Spleen (tissue), 11 donors: ENCODE results near the gene AGER. TPM values are rescaled to one million over a fixed set of nuclear protein-coding genes. Genes with fewer than 3 reads are reported as not detected.

Experiments used
- DNase-seq: peaks from one replicate; pipeline ENCODE4 v3.0.0-alpha.2; 2020
- H3K27ac ChIP-seq, 8 donors: fragments of 200-600 bp; sonication (generic) in 7 of 8; 1 replicate in 4 of 8; 2 replicates in 4 of 8; pipeline versions ENCODE4 v1.5.0 to v1.8.0; 2016 to 2021; ENCODE audit warnings: inconsistent platforms in 4 of 8, mild to moderate bottlenecking in 4 of 8, moderate library complexity in 1 of 8
- H3K27me3 ChIP-seq, 7 donors: fragments of 200-600 bp; sonication (generic) in 6 of 7; replicated peaks in 1 of 7; 1 replicate in 4 of 7; 2 replicates in 3 of 7; pipeline versions ENCODE4 v1.5.0 to v1.8.0; 2016 to 2021; ENCODE audit warnings: inconsistent platforms in 3 of 7, mild to moderate bottlenecking in 1 of 7
- H3K36me3 ChIP-seq, 6 donors: fragments of 200-600 bp; sonication (generic) in 5 of 6; 1 replicate in 4 of 6; 2 replicates in 2 of 6; pipeline versions ENCODE4 v1.5.0 to v1.8.0; 2016 to 2021; ENCODE audit warnings: inconsistent platforms in 2 of 6
- H3K4me1 ChIP-seq, 6 donors: fragments of 200-600 bp; sonication (generic) in 5 of 6; 1 replicate in 3 of 6; 2 replicates in 3 of 6; pipeline versions ENCODE4 v1.5.0 to v1.8.0; 2016 to 2021; ENCODE audit warnings: inconsistent platforms in 3 of 6
- H3K4me3 ChIP-seq, 8 donors: fragments of 200-600 bp; sonication (generic) in 7 of 8; 1 replicate in 4 of 8; 2 replicates in 4 of 8; pipeline versions ENCODE4 v1.5.0 to v1.8.0; 2016 to 2021; ENCODE audit warnings: inconsistent platforms in 4 of 8, mild to moderate bottlenecking in 4 of 8, moderate library complexity in 2 of 8
- H3K9me3 ChIP-seq, 8 donors: fragments of 200-600 bp; sonication (generic) in 7 of 8; 1 replicate in 4 of 8; 2 replicates in 4 of 8; pipeline versions ENCODE4 v1.5.0 to v1.8.0; 2016 to 2021; ENCODE audit warnings: inconsistent platforms in 4 of 8
- CTCF ChIP-seq, 11 experiments: fragments of 200-600 bp in 7 of 11; fragments of 450-650 bp in 4 of 11; sonication (generic) in 4 of 11; IDR thresholded peaks in 8 of 11; conservative IDR thresholded peaks in 3 of 11; 1 replicate in 7 of 11; 2 replicates in 4 of 11; pipeline versions ENCODE4 v1.4.0 to v1.8.0; 2016 to 2021; ENCODE audit warnings: antibody characterized with exemption in 11 of 11, inconsistent platforms in 4 of 11, mild to moderate bottlenecking in 1 of 11
- POLR2A ChIP-seq, 3 donors: fragments of 450-650 bp; IDR thresholded peaks; one replicate each; pipeline ENCODE4 v1.5.1; 2017; ENCODE audit warnings: antibody characterized with exemption in 3 of 3, mild to moderate bottlenecking in 1 of 3
- POLR2AphosphoS5 ChIP-seq, 3 donors: sonication (generic); formaldehyde crosslinking; IDR thresholded peaks; one replicate each; pipeline ENCODE4 v1.5.1; 2017; ENCODE audit warnings: antibody characterized with exemption in 3 of 3
- WGBS, 5 donors: extraction: QIAGEN DNeasy Blood & Tissue Kit in 3 of 5; methylation state at CpG; one replicate each; pipeline versions ENCODE4 v1.1.5 to v1.1.7; 2013 to 2018; 5-methylcytosine and 5-hydroxymethylcytosine counted together
- intact Hi-C: fragments of 100-400 bp; cut with DNase I; formaldehyde crosslinking; loops from one replicate; pipeline ENCODE4 v1.15.0; 2023; ENCODE audit warnings: low total_unique reads
- polyA plus RNA-seq, 3 donors: library from polyadenylated mRNA; stranded (reverse); fragments of 200-250 nt; gene quantifications; one replicate each; pipeline ENCODE4 v1.2.1, GENCODE V29; 2013
- total RNA-seq, 7 donors: library from RNA; depleted of rRNA in 3 of 7; stranded (reverse); fragments of >200 nt in 3 of 7; fragmentation: NEBNext Ultra II Directional in 4 of 7; extraction: Animal tissue kit (Norgen Biotek cat#: 25700) in 4 of 7; gene quantifications; one replicate each; pipeline versions ENCODE4 v1.1.0 to v1.2.1, GENCODE V29; 2016 to 2021
- donor health status: healthy with polysubstance abuse.
- donor health status: DM: no; HTN: no; CAD: no; lungs with moderate emphysema.
- donor health status: DM: no; HTN: no; CAD: no.
- donor health status: Bipolar disorder and iron deficiency.
- donor health status: healthy.
- donor health status: DM: no; HTN: no; CAD: no.
- donor health status: DM: yes; HTN: yes; CAD: no.

Gene AGER
- total and polyA plus RNA-seq, 10 donors = 7.4 to 50.9 (median 23.2) TPM

GRCh38 chr6:32178547-32179440 lies 5.3 kb downstream of the AGER start:
- peak overlapping the region; percentile 92 to 98 (median 95) for H3K27ac ChIP-seq
- peak overlapping the region; percentile 43 to 87 (median 62) for H3K4me3 ChIP-seq
- WGBS, 5 donors = 2 to 3% (median 3%) methylated on average over 24 of the region's 24 CpGs
- peaks cover 0 to 44% (median 37%) of the 10 kb centered on the region in 6 donors for H3K36me3 ChIP-seq
- peaks cover 33 to 90% (median 66%) of the 10 kb centered on the region in 6 donors for H3K4me1 ChIP-seq
- H3K9me3 ChIP-seq = no peaks in the 10 kb centered on the region
- intact Hi-C loops = no loop called here
- TF ChIP-seq CTCF (IDR thresholded peaks at IDR 0.05 in 8 of 11, conservative IDR thresholded peaks at IDR 0.05 in 3 of 11) (no peak), POLR2AphosphoS5 (IDR thresholded peaks at IDR 0.05) (no peak), POLR2A (IDR thresholded peaks at IDR 0.05) (no peak)
- no peaks in the 10 kb centered on the region for H3K27me3 ChIP-seq
- DNase-seq = no peak

- Histone ChIP-seq H3K4me1 (peaks cover 33 to 90% (median 63%) of the 10 kb centered on the region in 6 donors), H3K9me3 (no peaks in the 10 kb centered on the region), H3K27me3 (no peaks in the 10 kb centered on the region), H3K4me3 (peak within 1 kb of the TSS; percentile 43 to 87 (median 62)), H3K27ac (peak within 1 kb of the TSS; percentile 92 to 98 (median 95)), H3K36me3 (peaks cover 0 to 36% (median 30%) of the 10 kb centered on the region in 6 donors)
- TF ChIP-seq POLR2AphosphoS5 (IDR thresholded peaks at IDR 0.05) = peak; percentile 69 to 74 (median 70)
- peak in 1 of 3 donors; percentile 38 for TF ChIP-seq POLR2A (IDR thresholded peaks at IDR 0.05)
- no peak for TF ChIP-seq CTCF (IDR thresholded peaks at IDR 0.05 in 8 of 11, conservative IDR thresholded peaks at IDR 0.05 in 3 of 11)
- DNase-seq = peak; percentile 94
- intact Hi-C loops = no loop called here
- 0 to 1% (median 1%) methylated on average over 33 of the region's 33 CpGs for WGBS, 5 donors
Observed at GRCh38 chr6:32177788-32178546, 6.1 kb downstream of the AGER start, which contains the start of gene RNF5. Gene RNF5, plus strand, starts transcription at chr6:32178405. Its CDS starts 107 bp downstream, at chr6:32178512.

GRCh38 chr6:32177183-32177787 lies 6.8 kb downstream of the AGER start:
- WGBS, 5 donors = 1% methylated on average over 20 of the region's 20 CpGs
- Histone ChIP-seq H3K9me3 (no peaks in the 10 kb centered on the region), H3K27me3 (no peaks in the 10 kb centered on the region), H3K36me3 (peaks cover 0 to 29% (median 23%) of the 10 kb centered on the region in 6 donors), H3K4me1 (peaks cover 33 to 87% (median 65%) of the 10 kb centered on the region in 6 donors), H3K27ac (peak overlapping the region; percentile 92 to 98 (median 95)), H3K4me3 (peak overlapping the region; percentile 43 to 87 (median 62))
- intact Hi-C loops = no loop called here
- TF ChIP-seq POLR2AphosphoS5 (IDR thresholded peaks at IDR 0.05) (peak in 1 of 3 donors; percentile 60), CTCF (IDR thresholded peaks at IDR 0.05 in 8 of 11, conservative IDR thresholded peaks at IDR 0.05 in 3 of 11) (no peak), POLR2A (IDR thresholded peaks at IDR 0.05) (peak in 1 of 3 donors; percentile 52)
- no peak for DNase-seq
